ENCODE results near the gene LEF1. TPM values are rescaled to one million over a fixed set of nuclear protein-coding genes. Genes with fewer than 3 reads are reported as not detected.

The LEF1 gene
- total and polyA plus RNA-seq, 2 of the 8 experiments (the other 6 are each of a cell fraction or from before 2014, with no cell fraction given): 2.6 to 5.2 TPM

DNA sequence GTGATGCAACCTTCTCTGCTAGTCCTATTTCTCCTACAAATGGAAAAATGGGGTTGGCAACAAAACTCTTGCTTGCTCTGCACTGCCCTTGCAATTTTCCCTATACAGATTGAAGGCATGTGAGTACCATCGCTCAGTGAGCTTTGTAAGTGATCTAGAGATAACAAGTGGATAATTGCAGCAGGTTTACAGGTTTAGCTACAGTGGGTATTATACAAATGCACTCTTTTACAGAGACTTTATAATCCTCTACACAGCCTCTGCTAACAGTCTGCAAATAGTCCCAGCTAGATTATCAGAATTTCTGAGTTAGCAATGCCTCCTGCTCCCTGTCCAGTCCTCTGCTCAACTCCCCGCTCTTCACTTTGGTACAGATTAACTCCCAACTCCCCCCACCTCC, 11.1 kb downstream of the LEF1 start (continued):
- no peak for TF ChIP-seq SP2 (IDR thresholded peaks at IDR 0.05; ENCODE audit: low read length)
- TF ChIP-seq TEAD4 (IDR thresholded peaks at IDR 0.05; ENCODE audit: low read depth, low read length): no peak
- TF ChIP-seq BRCA1 (IDR thresholded peaks at IDR 0.05; ENCODE audit: low read depth, low read length): no peak
- TF ChIP-seq NRF1 (IDR thresholded peaks at IDR 0.05; ENCODE audit: low read depth, low read length): no peak
- no peak for TF ChIP-seq MAFK (IDR thresholded peaks at IDR 0.05; ENCODE audit: low read depth, low read length)
- no peak for TF ChIP-seq JUND (IDR thresholded peaks at IDR 0.05; ENCODE audit: low read length)
- no peak for TF ChIP-seq ATF2 (IDR thresholded peaks at IDR 0.05; ENCODE audit: low read length)

Data from H1 (cell line).